ENCODE results near the gene SPTBN4. TPM values are rescaled to one million over a fixed set of nuclear protein-coding genes. Genes with fewer than 3 reads are reported as not detected.
A peak's percentile ranks its signal among the peaks of the same experiment; 100 is the strongest.
"Not testable (repeated sequence)": the region's sequence is repeated elsewhere in the genome, so short reads cannot be mapped to it uniquely, and the experiment has no call there.

The SPTBN4 gene
- polyA plus RNA-seq, 1 donor, result 1.2 TPM

DNA sequence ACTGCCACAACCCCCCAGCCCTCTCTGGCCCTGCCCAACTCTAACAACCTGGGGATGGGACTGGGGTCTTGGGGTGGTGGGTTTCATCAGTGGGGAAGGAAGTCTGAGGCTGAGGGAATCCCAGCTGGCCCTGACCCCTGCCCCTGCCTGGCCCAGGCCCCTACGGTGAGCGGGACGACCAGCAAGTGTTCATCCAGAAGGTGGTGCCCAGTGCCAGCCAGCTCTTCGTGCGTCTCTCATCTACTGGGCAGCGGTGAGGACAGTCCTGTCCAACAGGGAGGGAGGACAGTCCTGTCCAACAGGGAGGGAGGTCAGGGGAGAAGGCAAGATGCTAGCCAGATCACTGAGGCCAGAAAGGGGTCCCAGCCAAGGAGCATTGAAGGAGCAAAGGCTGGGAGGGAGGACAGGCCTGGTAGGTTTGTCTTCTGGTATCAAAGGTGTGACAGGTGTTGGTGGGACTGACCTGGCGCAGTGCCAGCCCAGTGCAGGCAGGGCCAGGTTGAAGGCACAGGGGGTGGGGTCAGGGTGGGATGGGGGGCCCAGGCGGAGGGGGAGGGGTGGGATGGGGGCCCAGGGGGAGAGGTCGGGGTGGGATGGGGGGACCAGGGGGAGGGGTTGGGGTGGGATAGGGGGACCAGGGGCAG lies 122.2 kb downstream of the SPTBN4 start:
- DNase-seq, result no peak

GRCh38 chr19:40589591-40590429 lies 123.0 kb downstream of the SPTBN4 start:
- DNase-seq, result no peak

GRCh38 chr19:40590464-40591265 lies 123.9 kb downstream of the SPTBN4 start:
- no peak for DNase-seq

DNA sequence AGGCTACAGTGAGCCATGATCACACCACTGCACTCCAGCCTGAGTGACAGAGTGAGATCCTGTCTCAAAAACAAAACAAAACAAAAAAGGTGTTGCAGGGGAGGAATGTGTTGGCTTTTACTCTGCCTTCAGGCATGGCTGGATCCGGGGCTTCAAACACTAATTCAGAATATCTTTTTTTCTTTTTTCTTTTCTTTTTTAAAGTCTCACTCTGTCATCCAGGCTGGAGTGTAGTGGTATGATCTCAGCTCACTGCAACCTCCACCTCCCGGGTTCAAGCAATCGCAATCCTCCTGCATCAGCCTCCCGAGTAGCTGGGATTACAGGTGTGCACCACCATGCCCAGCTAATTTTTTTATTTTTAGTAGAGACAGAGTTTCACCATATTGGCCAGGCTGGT lies 124.9 kb downstream of the SPTBN4 start:
- DNase-seq, result not testable (repeated sequence)

DNA sequence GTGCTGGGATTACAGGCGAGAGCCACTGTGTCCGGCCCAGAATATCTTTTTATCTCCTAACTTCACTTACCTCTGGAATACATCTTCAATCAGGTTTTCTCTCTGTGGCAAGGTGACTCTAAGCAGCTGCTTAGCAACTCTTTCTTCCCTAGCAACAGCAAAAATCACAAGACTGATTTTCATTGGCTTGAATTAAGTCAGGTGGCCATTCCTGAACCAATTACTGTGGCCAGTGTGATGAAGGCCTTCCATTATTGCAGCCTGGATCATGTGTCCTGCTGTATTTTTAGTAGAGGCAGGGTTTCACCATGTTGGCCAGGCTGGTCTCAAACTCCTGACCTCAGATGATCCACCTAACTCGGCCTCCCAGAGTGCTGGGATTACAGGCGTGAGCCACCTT lies 125.4 kb downstream of the SPTBN4 start:
- DNase-seq, result no peak

- DNase-seq, result no peak
Measured at GRCh38 chr19:40594255-40594654, 127.5 kb downstream of the SPTBN4 start.

- no peak for DNase-seq
Measured at GRCh38 chr19:40594657-40595091, 127.9 kb downstream of the SPTBN4 start.

DNA sequence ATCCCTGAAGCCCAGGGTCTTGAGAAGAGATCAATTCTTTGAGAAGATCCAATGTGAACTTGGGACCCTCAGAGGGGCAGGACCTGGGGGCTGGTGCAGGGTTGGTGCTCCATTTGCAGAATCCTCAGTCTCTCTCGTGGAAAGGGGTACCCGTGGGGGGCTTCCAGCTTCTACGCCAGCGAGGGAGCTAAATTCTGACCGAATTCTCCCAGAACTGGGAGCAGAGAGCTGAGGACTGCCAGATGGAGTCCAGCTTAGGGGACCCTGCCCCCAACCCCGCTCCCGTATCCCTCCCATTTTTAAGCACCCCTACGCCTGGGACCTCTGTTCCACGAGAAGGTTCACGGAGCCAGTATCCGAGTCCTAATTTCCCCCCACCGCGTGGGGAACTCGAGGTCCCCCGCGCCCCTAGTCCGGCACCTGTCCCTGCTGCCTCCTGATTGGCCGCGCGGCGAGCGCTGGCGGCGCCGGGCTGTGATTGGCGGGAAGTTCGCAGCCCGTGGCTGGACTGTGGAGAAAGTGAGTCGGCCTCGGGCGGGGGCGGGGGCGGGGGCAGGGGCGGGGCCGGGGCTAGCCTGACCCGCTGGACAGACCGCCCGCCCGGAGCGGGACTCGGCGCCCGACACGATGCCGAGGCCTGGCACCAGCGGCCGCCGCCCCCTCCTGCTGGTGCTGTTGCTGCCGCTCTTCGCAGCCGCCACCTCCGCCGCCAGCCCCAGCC lies 130.0 kb downstream of the SPTBN4 start:
- no peak for DNase-seq

DNA sequence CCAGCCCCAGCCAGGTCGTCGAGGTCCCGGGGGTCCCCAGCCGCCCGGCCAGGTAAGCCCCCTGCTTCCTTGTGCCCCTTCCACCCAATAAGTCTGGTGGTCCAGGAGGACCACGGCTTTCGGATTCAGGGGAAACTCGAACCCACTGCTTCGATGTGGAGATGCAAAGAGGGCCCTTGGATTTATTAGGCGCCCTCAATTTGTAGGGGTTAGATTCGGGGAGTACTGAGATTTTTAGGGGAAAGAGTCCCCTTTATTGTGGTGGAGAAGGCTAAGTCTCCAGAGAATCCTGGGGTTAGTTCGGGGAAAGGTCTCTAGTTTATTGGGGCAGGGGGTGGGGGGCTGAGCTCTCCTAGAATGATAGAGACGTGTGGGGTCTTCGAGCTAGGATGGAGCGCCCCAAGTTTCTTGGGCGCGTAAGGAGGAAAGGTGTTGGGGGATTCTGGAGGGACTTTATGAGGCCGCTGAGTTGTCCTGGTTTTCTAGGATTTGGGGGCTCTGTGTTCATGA lies 130.6 kb downstream of the SPTBN4 start:
- DNase-seq, result no peak

DNA sequence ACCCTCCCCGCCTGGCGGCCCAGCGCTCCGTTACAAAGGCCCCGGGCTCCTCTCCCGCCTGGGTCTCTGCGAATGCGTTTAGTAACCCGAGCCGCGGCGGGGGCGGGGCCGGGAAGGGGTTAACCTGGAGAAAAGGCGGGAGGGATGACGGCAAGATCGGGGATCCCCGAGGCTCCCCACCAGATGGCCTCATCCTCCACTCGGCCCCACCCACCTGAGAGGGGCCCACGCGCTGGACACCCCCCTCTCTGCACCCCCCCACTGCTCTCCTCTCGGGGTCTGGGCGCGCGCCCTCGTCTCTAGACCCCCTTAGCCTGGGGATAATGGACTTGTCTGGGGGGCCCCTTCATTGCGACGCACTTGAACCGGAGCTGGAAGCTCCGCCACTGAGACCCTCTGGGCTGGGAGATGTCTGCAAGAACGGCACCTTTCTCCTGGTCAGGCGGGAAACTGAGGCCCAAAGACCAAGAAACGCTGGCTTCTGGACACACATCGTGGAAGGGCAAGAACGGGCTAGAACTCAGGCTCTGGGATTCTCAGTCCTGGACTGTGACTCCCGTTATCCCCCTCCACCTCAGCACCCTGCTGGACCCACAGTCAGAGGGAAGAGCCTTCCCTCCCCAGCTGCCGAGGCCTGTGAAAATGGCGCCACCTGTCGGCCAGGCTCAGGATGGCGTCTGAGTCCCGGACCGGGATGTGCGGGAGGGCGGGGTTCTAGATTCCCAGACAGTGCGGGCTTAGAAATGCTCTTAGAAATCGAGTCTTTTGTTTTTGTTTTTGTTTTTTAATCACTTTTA lies 131.5 kb downstream of the SPTBN4 start:
- DNase-seq, result peak; percentile 92

- no peak for DNase-seq
Measured at GRCh38 chr19:40598918-40599307, 132.1 kb downstream of the SPTBN4 start.

DNA sequence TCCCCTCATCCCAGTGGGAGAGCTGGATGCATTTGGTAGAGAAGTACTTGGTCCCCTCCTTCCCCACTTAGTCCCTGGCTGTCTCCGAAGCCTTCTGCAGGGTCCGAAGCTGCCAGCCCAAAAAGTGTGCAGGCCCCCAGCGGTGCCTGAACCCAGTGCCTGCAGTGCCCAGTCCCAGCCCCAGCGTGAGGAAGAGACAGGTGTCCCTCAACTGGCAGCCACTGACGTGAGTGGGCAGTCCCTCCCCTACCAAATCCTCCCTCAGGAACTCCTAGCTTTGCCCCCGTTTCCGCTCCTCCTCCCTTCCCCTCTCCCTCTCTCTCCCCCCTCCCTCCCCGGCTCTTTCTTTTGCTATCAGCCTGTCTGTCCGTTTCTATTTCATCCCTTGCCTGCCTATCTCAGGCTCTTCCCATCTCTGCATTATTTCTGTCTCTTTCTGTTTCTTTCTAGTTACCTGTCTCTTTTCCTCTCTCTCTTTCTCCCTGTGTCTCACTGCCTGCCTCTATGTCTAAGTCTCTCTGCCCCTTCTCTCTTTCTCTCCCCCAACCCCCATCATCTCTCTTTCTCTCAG lies 132.6 kb downstream of the SPTBN4 start:
- no peak for DNase-seq

DNA sequence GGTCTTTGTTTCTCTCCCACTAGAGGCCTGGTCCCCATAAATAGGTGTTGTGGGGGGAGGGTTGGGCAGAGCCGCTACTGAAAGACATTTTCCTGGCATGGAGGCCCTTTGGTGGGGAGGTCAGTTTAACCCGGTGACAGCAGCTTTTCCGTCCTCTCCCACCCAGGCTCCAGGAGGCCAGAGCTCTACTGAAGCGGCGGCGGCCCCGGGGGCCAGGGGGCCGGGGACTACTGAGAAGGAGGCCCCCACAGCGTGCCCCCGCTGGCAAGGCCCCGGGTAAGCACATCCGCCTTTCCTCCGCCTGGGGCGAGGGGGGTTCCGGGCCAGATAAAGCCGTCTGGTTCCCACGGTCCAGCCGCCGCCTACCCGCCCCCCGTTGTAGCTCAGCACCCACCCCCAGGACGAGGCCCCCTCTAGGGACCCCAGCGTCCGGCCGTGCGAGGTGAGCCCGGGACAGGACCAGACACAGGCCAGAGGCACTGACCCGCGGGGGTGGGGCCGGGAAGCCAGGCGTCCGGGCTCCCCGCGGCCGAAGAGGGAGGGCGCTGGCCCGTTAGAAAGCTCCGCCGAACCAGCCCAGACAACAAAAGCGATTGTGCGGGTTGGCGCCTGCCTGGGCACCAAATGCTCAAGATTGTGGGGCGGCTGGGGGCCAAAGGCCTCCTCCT lies 133.2 kb downstream of the SPTBN4 start:
- no peak for DNase-seq

DNA sequence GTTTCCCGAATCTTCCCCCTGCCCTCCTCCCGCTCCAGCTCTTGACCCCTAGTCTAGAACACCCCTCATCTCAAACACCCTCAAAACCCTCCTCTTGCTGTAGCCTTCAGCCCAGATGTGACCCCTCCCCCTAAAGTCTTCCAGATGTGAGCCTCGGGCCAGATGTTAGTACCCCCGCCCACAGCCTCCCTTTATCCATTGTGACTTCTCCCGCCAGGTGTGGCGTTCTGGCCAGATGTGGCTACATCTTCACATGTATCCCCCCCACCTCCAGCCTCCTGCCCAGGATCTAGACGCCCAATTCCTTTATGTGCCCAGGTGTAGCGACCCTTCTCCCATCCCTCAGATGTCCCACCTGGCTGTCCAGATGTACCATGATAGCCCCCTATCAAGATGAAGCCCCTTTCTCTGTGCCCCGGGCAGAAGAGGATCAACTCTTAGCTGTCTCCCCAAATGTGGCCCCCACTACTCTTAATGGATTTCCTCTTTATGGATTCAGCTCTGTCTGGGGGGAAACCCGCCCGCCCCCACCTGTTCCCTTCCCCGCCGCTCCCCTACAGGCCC lies 133.9 kb downstream of the SPTBN4 start:
- no peak for DNase-seq

DNA sequence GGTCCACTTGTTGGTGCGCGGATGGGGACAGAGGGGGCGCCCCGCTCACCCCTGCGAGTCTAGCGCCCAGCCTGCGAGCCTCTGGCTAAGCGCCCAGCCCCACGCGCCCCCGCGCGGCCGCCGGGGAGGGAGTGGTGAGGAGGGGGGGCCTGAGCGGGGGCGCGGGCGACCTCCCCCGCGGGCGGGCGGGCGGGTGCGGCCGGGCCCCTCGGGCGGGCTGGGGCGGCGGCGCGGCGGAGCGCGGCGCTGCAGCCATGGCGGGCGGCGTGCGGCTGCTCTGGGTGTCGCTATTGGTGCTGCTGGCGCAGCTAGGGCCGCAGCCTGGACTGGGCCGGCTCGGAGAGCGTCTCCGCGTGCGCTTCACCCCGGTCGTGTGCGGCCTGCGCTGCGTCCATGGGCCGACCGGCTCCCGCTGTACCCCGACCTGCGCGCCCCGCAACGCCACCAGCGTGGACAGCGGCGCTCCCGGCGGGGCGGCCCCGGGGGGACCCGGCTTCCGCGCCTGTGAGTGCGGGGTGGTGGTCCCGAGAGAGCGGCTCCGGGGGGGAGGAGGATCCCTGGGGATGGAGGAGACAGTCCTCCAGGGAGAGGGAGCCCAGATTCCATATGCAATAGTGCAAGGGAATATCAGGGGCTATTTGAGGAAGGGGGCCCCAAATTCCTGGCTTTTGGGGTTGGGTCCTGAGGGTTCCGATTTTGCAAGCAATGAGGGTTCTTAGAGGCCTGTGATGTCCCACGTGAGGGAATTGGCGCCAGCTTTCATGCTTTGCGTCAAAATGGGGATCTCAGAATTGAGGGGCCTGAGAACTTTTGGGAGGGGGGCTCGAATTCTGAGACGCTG lies 134.6 kb downstream of the SPTBN4 start, which contains the start of gene LTBP4:
Gene LTBP4, plus strand, starts transcription at position 236 of the 841 bp plus-strand sequence. Its CDS starts 19 bp downstream, at position 255.
- DNase-seq, result no peak

DNA sequence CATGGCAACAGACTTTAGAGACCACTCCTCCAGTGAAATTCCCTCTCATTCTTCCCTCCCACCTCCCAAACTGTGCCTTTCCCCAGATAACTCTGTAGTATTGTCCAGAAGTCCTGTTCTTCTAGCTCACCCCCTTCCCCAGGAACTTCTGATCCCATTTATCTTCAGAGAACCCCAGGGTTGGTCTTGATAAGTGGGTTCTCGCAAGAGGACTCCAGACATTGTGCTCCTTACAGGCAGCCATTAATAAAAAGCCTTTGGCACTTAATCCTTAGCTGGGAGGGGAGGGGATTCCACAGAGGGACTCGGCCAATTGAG lies 136.2 kb downstream of the SPTBN4 start:
- no peak for DNase-seq

DNA sequence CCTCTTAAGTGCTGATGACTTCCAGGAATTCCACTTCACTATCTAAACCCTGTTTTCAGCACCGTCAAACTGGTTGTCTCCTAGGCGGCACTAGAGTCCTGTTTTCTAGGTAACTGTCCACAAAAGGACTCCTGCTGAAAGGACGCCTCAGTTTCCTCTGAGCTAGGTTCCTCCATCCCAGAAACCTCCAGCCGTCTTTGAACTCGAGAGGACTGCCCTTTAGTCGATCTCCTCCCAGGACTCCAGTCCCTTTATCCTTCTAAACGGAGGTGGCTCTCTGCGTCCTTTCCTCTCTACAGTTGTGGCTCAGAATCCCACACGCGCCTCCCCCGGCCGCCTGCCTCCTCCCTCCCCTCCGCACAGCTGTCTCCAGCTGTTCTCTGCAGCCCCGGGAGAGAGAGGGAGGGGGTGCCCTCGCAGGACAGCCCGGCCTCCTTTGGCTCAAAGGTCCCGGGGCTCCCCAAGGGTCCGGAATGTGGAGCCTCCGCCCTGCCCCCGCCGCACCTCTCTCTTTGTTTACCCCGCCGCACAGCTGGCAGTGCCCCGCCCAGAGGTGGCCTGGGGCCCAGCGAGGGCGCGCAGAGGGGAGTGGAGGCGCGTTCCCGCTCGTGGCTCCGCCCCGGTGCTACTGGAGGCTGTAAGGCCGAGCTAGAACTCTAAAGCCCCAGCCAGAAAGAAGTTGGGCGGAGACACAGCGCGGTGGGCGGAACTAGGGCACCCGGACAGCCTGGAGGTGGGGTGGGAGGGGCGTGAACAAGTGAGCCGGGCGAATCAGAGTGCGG lies 136.8 kb downstream of the SPTBN4 start:
- peak; percentile 98 for DNase-seq

DNA sequence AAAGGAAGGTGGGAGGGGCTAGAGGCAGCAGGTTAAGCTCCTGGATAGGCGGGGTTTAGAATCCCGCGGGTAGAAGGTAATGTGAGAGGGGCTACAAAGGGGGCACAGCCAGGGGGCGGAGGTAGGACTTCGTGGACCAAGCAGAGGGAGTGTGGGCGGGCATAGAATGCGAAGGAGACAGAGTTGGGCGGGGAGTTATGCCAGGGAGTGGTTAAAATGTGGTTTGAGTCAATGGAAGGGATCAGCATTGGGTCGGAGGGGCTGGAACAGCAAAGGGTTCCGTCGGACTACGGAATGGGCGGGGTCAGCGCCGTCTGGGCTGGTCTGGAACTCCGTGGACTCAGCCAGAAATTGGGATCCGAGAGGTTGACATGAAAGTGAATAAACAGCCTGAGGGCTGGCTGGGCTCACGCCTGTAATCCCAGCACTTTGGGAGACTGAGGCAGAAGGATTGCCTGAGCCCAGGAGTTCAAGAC lies 137.4 kb downstream of the SPTBN4 start:
- no peak for DNase-seq
